Left renal cortex interstitium (tissue), 4 donors: ENCODE measurements around the gene IL12A. TPM values are rescaled to one million over a fixed set of nuclear protein-coding genes. Genes with fewer than 3 reads are reported as not detected.

Experiments
- DNase-seq, 4 donors: peaks; one replicate each; pipeline ENCODE4 v3.0.0-alpha.2; 2013; ENCODE audit warnings: low read depth in 4 of 4, low spot score in 2 of 4, missing footprints in 1 of 4
- polyA plus RNA-seq, 4 donors: library from polyadenylated mRNA; unstranded; fragments of 120-200 nt; gene quantifications; one replicate each; pipeline ENCODE4 v1.2.1, GENCODE V29; 2013; ENCODE audit not compliant: insufficient read length in 4 of 4

IL12A gene
- polyA plus RNA-seq, 4 donors, result 0.86 to 0.92 (median 0.89) TPM

DNA sequence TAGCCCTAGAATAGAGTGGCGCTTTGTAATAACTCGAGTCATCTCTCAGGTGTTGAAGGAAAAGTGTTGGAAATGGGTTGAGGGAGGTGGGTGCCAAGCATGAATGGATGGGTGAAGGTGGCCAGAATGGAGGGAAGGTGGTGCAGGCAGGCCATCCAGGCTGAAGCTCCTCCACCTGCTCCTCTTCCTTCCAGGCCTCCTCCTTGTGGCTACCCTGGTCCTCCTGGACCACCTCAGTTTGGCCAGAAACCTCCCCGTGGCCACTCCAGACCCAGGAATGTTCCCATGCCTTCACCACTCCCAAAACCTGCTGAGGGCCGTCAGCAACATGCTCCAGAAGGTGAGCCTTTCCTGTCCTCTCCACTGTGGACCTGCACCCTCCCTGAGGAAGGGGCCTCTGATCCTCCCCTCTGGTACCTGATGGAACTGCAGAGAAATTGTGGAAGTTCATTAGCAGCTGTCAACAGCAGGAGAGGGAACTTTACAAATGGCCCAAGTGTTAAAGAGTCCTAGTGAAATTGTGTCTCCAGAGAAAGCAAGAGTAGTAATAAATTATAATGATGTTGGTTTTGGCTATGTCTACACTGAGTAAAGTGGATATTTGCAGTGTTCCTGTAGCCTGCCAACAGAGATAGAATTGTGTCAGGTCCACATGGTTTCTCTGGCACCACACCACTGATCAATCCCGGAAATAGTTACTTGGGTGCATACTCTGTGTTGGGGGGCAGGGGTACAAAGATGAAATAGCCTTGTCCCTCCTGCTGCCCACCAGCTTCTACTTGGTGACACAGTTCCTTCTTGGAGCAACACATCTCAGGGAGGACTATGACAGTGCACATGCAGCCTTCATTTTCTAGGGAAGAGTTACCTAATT lies 1.6 kb downstream of the IL12A start:
- DNase-seq, result no peak

DNA sequence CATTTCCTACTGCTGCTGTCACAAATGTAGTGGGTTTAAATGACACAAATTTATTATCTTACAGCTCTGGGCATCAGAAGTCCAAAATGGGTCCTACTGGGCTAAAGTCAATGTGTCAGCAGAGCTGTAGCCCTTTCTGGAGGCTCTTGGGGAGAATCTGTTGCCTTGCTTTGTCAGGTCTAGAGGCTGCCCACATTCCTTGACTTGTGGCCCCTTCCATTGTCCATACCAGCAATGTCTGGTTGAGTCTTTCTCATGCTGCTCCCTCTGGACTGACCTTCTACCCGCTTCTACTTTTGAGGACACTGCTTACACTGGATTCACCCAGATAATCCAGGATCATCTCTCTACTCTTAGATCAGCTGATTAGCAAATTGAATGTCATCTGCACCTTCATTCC lies 3.0 kb downstream of the IL12A start:
- DNase-seq, result no peak

DNA sequence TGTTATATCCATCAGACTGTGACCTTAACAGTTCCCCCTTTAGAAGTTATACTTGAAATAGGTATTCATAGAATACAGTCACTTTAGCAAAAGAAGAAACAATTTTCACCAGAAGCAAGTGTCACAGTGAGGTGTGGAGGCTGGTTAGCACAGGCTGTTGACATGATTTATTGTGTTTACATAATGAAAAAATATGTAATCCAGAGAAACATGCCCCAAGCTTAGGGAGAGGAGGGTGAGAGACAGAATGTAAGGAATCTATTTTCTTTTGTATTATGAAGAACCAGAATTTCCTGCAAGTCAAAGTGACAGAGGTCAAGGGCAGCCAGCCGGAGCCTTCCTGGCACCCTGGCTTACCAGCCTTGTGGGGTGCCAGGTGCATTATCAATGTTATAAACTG lies 4.0 kb downstream of the IL12A start:
- no peak for DNase-seq

DNA sequence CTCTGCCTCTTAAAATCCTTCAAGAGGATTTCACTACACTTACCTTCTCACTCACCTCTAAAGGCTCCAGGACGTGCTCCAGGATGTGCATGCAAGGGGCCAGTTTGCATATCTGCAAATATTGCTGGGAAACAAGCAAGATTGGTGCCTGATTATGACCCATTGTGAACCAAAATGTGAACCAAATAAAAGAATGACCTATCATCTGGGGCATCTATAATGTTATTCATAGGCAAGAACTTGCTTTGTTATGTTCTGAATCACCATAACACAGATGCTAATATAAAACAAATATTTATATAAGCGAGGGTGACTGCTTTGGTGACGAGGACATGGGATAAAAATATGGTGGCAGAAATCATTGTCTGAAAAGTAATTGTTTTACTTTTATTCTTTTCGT lies 5.5 kb downstream of the IL12A start:
- no peak for DNase-seq

DNA sequence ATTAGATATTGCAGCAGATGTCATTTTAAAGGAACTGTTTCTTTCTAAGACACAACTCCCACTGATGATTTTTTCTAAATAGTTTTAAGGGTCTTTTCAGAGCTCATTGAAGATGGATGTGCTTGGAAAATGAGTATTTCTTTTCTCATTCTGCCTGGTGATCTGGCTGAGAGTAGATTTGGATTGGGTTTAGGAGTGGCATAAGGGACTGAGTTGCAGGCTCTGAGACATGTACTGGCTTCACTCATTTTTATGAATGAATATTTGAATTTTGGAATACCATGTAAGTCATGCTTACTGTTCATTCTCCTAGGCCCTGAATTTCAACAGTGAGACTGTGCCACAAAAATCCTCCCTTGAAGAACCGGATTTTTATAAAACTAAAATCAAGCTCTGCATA lies 6.5 kb downstream of the IL12A start:
- no peak for DNase-seq

DNA sequence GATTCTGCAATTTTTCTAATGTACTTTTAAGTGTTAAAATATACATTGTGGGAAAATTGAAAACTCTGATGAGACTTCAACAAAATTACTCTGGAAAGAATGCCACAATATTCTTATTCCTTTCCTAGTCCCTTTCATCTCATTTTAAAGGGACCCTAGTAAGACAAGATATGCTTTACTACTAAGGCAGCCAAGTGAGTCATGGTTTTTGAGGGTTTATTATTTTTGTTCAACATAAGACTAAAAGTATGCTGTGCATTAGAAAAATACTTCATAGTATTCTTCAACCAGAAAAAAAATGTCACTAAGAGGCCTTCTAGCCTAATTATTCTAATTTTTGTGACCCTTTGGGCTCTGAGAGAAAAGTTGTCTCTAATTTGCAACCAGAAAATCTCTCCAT lies 7.4 kb downstream of the IL12A start:
- no peak for DNase-seq

DNA sequence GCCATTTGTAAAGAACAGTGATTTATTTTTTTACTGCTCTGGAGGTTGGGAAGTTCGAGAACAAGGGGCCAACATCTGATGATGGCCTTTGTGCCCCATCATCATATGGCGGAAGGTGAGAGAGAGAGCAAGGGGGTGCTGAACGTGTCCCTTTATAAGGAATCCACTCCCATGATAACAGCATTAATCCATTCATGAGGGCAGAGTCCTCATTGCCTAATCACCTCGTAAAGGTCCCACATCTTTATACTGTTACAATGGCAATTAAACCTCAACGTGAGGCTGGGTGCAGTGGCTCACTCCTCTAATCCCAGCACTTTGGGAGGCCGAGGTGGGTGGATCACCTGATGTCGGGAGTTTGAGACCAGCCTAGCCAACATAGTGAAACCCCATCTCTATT lies 8.3 kb downstream of the IL12A start:
- no peak for DNase-seq

DNA sequence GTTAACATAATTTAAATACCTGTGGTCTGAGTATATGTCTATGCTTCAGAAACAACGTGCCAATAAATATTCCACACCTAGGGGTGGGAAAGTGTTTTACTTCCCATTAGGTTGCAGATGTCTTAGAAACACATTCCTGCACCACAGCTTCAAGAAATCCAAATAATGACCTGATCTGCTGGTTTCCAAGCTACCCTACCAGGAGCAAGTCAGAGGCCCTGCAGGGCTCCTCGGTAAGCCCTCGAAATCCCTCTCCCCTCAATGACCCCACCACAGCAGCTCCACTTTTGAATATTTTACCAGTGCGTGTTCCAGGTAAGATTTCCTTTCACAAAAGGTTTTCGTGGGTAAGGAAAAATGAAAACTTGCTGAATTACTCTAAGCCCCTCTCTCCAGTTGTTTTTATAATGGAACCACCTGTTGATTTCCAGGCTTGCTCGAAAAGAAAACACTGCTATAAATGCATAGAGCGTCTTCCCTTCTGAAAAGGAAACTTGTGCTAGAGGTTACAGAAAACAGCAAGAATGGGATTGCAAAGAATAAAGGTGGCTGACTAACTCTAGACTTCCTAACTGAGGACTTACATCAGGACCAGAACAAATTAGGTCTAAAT lies 12.6 kb downstream of the IL12A start:
- no peak for DNase-seq

DNA sequence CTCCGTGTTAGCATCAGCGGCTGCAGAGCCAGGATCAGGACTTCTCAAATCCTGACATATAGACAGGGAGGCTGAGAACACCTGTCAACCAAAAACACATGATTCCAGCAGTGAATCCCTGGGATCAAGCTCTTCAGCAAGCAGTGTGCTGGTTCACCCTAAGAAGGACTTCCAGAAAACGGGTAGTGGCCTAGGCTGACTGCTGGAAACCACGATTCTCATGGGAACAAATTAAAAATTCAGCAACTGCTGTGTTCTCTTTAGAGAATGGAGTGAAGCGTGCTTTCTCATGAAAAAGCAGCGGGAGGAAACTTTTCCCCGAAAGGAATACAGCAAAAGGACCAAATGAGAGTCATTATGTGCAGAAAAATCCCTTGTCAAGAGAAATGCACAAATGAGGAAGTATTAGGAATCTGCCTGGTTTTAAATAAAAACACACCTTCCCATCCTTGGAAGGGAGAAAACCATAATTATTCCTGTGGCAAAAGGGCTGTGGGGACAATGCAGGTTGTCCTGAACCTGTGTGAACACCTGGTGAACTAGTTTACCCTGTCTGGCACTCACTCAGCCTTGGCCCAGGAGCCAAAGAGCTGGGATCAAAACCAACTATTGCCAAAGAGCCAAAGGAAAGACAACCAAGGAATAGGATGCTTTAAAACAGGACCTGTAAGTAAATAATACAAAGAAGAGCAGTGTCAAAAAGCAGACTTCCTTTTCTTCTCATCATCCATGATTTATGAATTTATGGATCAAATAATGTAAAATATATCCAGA lies 13.4 kb downstream of the IL12A start:
- no peak for DNase-seq

DNA sequence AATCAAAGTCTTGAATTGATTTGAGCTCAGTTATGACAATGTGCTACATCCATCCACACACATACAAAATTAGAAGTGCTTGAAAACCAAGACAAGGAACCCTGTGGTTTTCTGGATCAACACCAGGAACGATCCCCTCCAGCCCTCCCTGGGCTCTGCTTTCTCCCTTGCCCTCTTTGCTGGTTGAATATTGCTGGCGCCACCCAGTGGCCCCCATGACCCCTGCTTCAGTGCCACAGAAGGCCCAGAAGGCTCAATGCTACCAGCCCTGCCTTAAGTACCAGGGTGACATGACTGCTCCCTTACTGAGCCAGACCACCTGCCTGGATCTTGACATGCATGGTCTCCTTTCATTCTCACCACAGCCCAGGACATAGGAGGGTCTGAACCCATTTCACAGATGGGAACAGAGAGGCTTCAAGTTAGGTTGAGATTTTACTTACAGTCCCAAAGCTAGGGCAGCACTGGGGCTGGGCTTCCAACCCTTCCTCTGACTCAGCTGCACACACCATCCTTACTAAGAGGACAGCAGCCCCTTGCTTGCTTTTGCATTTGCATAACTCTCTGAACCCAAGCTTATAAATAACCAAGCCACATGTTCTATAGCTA lies 15.0 kb downstream of the IL12A start:
- no peak for DNase-seq

DNA sequence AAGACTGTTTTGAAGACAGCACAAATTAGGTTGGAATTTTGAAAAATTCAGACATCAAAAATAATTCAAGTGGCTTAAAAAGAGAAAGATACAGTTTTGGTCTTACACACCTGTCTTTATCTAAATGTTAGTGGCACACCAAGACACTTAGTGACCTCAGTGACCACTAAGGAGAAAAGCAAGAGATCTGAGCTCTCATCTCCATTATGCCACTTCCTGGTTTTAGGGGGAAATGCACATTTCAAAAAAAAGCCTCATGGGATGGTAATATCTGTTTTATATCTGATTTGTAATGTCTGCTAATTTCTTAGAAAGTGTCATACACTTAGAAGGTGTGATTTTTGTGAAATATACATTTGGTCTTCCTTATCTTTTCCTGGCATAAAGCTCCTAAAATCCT lies 16.4 kb downstream of the IL12A start:
- DNase-seq, result no peak

DNA sequence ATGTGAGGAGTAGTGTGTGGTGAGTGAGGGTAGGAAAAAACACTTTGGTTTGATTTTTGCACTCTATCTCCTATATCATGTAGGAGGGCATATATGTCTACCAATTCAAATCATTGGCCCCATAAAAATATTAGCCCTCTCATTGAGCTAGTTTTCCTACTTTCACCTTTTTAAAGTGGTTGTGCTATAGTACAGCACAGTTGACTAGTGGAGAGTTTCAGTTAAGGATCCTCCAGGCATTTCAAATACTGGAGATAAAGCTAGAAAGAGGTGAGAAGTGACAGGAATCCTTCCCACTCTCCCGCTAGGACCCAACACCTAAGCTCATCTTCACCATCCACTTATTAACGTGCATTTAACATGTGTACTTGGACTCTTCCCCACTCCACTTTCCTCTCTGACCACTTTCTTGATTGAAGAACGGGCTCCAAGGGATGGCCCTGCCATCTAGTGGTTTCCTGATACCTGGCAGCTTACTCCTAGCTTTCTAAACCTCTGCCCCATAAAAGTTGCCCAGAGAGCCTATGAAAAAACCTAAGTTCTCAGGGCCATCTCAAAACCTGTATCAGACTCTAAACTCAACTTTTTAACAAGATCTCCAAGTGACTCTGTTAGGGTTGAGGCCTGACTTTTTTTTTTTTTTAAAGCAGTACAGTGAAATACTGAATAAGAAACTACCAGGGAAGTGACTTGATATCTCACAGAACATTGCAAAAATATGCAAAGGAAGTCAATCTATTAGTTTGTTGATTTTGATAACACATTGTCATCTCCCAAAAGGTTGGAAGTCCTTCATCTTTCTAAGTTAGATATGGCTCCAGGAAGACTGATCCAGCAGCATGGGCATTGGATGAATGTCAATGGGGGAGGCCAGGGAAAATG lies 17.9 kb downstream of the IL12A start:
- peak in 1 of 4 donors; percentile 62 for DNase-seq

DNA sequence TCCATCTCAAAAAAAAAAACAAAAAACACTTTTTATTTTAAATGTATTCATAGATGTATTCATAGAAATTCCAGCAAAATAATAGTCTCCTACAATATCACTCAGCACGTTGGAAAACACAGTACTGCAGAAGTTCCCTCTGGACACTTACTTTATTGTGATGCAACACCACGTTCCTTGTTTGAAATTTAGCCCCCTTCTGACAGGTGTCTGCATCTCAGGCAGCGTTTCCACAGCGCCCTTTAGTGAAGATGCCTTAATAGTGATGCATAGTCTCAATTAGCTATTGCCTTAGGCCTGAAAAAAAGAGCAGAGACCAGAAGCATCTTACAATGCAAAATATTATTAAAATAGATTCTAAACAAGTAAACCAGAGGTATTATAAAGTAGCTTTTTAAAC lies 20.3 kb downstream of the IL12A start:
- DNase-seq, result no peak

DNA sequence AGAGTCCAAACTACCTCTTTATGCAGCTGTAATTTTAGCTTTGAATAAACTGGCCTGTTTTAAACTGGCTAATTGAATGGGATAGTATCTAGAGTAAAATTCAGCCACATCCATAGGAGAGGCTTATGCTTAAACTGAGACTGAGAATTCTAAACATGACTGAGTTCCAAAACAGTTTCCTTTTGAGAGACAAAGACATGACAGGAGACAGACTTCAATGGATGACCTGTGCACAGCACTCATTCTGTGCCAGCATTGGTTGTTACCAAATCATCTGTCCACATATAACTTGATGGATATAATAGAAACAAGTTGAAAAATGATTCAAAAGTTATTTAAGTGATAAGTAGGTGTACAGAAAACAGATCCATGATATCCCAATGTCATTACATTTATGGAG lies 20.9 kb downstream of the IL12A start:
- DNase-seq, result no peak

DNA sequence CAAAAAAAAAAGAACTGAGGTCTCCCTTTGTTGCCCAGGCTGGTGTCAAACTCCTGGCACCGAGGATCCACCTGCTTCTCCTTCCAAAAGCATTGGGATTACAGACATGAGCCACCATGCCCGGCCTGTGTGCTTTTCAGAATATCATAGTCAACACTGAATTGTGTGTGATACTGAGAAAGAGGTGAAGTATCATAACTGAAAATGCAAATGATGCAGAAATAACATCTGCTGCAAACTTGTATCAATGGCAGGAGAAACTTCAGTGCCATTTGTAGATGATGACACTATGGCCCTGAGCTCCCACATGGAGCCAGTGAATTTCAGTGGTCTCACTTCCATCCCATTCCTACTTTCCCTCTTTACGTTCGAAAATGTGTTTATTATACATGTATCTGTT lies 21.9 kb downstream of the IL12A start:
- no peak for DNase-seq

DNA sequence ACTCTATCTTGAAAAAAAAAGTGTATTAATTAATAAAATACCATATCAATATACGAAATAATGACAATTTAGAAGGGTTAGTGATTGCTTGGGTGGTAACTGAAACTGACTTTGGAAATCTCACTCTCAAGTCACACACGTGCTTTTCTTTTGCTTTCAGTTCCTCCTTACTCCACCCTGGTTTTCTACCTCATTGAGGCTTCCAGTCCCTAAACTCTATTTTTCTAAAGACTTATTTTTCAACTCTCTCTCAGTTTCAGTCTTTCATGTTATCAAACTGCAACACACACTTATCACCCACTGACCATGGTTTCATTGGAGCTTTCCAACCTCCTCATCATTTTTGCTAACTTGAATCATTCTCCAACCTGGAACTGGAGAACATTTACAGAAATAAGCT lies 23.5 kb downstream of the IL12A start:
- DNase-seq, result no peak

DNA sequence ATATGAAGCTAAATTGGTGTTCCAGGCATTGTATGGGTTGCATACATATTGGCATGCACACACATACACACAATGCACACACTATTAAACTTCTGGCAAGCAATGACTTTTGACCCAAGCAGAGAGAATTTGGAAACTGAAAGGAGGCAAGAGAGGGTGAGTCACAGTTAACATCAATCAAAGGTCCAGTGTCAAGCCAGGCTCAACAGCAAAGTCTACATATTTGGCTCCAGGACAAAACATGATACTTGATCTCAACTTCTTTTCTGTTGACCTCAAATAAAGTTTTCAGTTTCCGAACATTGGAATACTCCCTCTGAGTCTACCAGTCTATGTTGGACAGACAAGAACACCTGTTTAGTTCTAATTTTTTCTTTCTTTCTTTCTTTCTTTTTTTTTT lies 28.3 kb downstream of the IL12A start:
- no peak for DNase-seq

DNA sequence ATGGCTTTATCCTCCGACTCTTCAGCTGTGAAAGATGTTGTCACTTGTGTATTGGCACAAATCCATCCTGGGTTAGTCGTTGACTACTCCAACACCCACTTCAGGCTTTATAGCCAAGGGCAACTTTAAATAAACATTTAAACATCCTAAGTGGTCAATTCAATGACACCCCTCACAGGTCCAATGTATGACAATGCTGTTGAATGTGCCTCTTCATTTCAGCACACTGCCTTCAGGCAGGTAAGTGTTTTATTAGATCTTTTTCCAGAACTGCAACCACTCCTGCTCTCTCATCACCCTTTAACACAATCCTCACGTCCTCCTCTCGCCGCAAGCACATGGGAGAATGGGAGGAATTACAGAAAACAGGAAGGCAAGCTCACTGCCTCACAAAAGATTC lies 30.3 kb downstream of the IL12A start:
- DNase-seq, result no peak

DNA sequence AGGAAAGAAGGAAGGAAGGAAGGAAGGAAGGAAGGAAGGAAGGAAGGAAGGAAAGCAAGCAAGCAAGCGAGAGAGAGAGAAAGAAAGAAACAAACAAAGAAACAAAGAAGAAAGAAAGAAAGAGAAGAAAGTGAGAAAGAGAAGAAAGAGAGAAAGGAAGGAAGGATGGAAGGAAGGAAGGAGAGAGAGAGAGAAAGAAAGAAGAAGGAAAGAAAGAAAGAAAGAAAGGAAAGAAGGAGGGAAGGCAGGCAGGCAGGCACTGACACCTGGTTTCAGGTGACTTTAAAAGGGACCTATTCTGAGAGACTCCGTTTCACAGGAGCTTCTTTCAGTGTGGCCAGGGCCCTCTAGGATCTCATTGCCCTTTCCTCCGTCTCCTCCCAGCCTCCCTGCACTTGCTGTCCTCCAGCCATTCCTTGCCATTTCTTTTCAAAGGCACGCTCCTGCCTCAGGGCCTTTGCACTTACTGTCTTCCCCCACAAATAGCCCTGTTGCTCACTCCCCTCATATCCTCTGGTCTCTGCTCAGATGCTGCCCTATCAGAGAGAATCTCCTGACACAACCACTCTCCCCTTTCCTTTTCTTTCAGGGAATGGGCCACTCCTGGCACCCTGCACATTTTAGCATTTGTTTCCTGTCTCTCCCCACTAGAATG lies 31.5 kb downstream of the IL12A start:
- no peak for DNase-seq

DNA sequence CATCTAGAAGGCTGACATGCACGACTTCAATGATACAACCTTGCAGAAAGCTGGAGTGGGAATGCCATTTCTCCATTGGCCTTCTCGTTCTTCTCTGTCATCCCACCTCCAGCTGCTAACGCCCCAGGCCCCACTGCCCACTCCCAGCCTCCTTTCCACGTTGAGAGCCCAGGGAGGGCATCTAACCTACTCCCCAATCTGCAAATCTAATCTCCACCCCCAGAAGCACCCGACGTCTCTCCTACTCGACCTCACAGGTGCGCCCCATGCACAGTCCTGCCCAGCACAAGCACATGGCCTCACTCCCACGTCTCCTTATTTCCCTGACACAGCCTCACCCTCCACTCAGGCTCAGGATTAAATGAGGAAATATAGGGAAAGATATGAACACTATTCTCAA lies 33.4 kb downstream of the IL12A start:
- no peak for DNase-seq
